GM21529 (cell line): ENCODE measurements around the gene RNLS.
"Not testable (repeated sequence)": the region's sequence is repeated elsewhere in the genome, so short reads cannot be mapped to it uniquely, and the experiment has no call there.

ENCODE experiments used
- ATAC-seq: cut with Tn5 transposase; IDR thresholded peaks from one replicate; pipeline ENCODE4 v1.9.1; 2021; ENCODE audit not compliant: unreplicated experiment

RNLS gene

GRCh38 chr10:88525371-88526069, 57.6 kb downstream of the RNLS start:
- no peak for ATAC-seq

DNA sequence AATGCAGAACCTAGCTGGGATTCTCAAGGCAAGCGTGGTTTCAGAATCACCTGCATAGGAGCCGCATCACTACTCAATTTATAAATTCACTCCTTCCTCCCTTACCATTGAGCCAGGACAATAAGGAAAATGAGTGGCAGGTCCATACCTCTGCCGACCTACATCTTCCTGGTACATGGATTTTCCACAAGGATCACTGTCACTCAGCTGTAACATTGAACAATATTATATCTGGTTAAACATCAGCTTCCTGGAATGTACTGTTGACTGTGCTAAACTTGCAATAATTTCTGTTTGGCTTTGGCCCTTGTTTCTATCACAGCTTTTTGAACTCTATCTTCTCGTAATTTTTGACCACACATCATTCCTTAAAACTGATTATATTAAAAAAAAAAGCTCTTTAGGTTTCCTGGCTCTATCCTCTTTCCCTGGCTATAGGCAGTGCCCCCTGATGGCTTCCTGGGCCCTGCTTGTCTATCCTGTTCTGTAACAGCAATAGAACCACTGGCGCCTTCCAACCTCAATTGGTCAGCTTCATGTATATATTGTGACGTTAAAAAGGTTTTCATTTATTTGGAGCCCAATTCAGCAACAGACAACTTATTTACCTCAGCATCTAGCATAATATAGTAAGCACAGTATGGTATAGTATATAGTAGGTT, 59.2 kb downstream of the RNLS start:
- no peak for ATAC-seq

- no peak for ATAC-seq
Observed at GRCh38 chr10:88522715-88523114, 60.4 kb downstream of the RNLS start.

GRCh38 chr10:88521791-88522190, 61.3 kb downstream of the RNLS start:
- no peak for ATAC-seq

GRCh38 chr10:88515235-88515634, 67.9 kb downstream of the RNLS start:
- no peak for ATAC-seq

- no peak for ATAC-seq
Observed at GRCh38 chr10:88512599-88512998, 70.5 kb downstream of the RNLS start.

- ATAC-seq, result no peak
Observed at GRCh38 chr10:88508796-88509195, 74.3 kb downstream of the RNLS start.

DNA sequence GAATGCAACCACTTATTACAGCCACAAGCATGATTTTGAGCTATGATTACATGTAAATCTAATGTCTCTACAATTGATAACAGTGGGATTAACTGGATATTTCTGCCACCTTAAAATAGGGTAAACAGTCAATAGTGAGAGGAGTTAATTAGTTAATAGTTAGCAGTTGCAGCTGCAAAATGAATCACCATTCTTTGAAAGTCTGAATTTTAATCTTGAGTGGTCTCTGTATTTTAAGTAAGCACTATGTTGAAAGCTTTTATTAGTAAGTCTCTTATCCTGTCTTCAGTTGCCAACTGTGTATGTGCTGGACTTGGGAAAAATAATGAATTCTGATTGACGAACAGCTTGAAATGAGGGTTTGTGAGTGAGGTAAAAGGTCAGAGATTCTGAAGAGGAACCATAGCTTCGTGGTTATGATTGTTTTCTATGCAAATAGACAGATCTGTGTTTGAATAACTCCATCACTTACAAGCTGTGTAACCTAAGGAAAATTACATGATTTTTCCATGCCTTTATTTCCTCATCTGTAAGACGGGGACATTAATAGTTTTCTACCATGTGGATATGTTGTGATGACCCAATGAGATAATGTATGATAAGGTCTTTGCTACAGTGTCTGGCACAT, 75.2 kb downstream of the RNLS start:
- no peak for ATAC-seq

- ATAC-seq, result no peak
Observed at GRCh38 chr10:88507404-88507803, 75.7 kb downstream of the RNLS start.

- no peak for ATAC-seq
Observed at GRCh38 chr10:88505680-88506215, 77.4 kb downstream of the RNLS start.

DNA sequence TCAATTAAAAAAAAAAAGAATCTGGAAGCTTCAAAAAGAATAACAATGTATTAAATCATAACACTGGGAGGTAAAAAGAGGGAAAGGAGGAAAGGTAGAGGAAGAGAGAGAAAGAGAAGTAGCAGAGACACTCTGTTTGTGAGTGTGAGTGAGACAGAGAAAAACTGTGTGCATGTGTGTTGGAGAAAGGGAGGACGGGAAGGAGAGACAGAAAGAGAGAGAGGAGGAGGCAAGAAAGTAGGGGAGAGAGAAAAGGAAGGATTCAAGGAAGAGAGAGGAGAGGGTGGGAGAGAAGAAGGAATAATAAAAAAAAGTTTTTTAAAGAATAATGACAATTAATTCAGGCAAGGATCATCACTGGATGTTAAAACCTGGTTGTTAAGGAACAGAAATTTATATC, 77.9 kb downstream of the RNLS start:
- no peak for ATAC-seq

GRCh38 chr10:88500656-88501055, 82.5 kb downstream of the RNLS start:
- ATAC-seq, result no peak

- no peak for ATAC-seq
Observed at GRCh38 chr10:88499569-88500470, 83.3 kb downstream of the RNLS start.

DNA sequence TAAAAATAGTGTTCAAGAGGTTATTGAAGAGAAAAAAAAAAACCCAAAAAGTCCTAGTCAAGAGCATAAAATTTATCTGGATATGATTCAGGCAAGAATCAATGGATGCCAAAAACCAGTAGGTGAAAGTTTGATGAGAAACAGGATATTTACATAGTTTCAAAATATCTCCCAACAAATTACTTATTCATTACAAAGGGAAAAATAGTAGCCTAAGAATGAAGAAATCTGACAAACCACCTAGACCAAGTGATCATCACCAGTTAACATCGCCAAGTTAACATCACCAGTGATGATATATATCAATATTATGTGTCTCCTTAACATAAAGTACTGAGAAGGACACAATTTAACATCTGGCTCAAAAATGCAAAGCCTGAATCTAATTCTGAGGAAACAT, 85.2 kb downstream of the RNLS start:
- no peak for ATAC-seq

DNA sequence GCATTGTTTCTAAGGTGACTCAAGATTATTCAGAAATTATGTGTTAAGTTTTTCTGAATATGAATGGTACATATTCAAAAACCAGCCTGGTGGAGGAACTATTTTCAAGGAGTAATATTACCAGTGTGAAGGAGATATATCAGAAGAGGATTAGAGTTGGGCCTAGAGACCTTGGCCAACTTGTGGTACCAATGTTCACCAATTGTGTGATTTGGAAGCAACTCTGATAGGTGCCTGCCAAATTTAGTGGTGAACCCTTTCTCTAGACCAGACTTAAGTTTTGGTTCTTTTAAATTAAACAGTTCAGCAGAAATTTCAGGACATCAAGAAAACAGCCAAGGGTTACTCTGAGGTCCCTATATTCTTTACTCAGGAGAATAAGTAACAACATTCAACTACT, 88.6 kb downstream of the RNLS start:
- no peak for ATAC-seq

- no peak for ATAC-seq
Observed at GRCh38 chr10:88493691-88494483, 89.2 kb downstream of the RNLS start.

DNA sequence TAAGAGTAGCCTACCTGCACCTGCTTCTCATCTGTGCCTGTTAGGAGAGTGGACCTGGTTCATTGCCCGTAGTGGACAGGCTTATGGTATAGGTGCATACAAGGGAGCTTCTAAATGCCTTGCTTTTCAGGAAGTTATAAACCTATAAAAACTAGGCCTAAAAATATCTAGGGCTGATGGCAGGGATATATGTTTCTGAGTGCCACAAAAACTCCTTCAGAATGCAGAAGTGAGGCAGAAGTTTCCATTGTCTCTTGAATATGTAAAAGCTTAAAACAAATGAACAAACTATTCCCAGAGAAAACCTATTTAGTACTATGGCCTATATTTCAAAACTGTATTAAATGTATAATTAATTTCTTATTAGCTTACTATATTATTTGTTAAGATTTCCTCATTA, 91.8 kb downstream of the RNLS start:
- ATAC-seq, result no peak

- ATAC-seq, result no peak
Observed at GRCh38 chr10:88490231-88490980, 92.7 kb downstream of the RNLS start.

DNA sequence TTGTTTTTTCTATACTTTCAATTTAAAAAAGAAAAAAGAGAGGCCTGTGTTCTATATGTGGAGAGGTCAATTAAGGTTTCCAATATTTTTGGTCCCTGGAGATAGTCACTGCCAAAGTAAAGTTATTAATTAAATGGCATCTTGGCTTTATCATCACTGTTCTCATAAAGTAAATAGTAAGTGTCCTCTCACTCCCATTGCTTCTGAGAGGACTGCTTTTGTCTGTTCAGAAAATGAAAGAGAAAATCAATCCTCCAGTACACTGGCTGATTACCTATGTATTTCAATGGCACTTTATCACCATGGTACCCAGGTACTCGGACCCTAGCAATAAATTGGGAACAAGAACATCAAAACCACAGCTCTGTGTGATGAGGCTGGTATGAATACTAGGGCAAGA, 94.0 kb downstream of the RNLS start:
- ATAC-seq, result no peak

DNA sequence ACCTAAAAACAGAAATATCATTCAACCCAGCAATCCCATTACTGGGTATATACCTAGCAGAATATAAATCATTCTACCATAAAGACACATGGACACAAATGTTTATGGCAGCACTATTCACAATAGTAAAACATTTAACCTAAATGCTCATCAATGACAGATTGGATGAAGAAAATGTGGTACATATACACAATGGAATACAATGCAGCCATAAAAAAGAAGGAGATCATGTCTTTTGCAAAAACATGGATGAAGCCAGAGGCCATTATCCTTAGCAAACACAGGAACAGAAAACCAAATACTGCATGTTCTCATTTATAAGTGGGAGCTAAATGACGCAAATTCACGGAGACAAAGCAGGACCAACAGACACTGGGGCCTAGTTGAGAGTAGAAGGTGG, 96.3 kb downstream of the RNLS start:
- ATAC-seq, result not testable (repeated sequence)
